Hematopoietic multipotent progenitor cell treated with erythropoietin and hydrocortisone succinate and interleukin-3 and kit ligand, for 17 days (in vitro differentiated cells): ENCODE results near the gene ENAM.

ENCODE experiments used
- DNase-seq: peaks from one replicate; pipeline ENCODE4 v3.0.0-alpha.2; 2015; ENCODE audit warnings: low spot score

The ENAM gene, protein sequence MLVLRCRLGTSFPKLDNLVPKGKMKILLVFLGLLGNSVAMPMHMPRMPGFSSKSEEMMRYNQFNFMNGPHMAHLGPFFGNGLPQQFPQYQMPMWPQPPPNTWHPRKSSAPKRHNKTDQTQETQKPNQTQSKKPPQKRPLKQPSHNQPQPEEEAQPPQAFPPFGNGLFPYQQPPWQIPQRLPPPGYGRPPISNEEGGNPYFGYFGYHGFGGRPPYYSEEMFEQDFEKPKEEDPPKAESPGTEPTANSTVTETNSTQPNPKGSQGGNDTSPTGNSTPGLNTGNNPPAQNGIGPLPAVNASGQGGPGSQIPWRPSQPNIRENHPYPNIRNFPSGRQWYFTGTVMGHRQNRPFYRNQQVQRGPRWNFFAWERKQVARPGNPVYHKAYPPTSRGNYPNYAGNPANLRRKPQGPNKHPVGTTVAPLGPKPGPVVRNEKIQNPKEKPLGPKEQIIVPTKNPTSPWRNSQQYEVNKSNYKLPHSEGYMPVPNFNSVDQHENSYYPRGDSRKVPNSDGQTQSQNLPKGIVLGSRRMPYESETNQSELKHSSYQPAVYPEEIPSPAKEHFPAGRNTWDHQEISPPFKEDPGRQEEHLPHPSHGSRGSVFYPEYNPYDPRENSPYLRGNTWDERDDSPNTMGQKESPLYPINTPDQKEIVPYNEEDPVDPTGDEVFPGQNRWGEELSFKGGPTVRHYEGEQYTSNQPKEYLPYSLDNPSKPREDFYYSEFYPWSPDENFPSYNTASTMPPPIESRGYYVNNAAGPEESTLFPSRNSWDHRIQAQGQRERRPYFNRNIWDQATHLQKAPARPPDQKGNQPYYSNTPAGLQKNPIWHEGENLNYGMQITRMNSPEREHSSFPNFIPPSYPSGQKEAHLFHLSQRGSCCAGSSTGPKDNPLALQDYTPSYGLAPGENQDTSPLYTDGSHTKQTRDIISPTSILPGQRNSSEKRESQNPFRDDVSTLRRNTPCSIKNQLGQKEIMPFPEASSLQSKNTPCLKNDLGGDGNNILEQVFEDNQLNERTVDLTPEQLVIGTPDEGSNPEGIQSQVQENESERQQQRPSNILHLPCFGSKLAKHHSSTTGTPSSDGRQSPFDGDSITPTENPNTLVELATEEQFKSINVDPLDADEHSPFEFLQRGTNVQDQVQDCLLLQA

DNA sequence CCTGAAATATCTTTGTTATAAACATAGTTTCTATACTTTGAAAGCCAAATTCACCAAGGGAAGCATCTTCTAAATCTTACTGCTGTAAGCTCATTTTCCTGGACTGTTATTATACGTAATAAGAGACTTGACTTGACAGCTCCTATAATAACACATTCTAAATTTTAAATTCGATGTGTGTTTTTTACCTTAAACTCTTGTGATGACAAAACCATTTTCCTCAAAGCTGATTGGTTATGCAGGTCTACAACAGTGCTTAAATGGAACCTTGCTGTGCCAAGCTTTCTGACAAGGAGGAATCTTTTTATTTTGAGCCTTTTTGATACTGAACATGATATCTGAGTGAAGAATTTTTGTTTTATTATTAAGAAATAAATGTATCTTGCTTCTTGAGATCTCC lies at the start of gene ENAM:
TSS of gene ENAM (plus strand) at position 301 of the 400 bp plus-strand sequence. CDS start 757 bp downstream, outside the sequence.
- DNase-seq, result no peak

DNA sequence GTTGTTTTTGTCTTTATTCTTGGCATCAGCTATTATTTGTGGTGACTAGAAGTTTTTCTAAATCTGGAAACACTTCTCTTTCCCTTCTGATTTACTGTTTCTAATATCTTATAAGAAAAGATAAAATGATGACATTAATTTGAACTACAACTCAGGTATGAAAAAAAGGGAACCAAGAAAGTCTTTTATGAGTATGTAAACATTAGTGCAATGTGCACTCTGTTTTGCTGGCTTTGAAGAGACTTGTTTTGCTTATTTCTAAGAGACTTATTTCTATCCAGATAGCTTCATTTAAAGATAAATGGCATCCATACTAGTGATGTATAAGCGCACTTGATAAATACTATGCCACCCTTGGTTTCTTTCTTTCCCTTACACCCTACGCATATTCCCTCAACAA lies 46.6 kb upstream of the ENAM start:
- no peak for DNase-seq

DNA sequence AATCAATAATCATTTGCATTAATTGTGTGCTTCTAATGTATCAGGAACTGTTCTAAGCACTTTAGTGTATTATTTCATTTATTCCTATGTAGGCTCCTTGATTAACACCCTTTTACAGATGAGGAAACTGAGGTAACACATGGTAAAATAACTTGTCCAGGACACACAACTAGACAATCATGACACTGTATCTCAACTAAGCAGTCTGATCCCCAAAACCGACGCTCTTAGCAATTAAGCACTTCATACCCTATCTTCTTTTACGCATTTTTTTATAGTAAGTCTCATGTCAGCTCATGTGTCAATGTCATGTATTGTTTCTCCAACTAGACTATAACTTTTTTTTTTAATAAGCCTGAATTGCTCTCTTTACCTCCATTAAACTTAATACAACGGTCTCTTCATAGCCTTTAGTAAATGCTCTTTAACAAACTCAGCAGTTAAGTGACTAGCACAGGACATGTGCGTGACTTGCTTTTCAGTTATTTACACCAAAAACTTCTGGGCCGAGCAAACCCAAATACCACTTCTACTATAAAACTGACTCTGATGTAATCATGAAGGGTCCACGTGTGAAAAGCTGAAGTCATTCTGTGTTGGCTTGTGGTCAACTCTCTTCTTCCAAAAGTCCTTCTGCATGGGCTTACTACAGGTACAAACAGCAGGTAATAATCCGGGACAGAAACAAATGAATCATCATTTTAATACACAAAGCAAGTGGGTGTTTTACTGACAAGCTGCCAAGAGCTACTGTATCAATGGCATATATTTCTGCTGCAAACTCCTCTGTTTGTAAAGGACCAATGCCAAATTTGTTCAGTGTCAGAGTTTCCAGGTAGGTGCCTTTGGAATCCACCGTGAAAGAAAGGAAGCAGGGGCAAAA lies 44.4 kb upstream of the ENAM start:
- no peak for DNase-seq

DNA sequence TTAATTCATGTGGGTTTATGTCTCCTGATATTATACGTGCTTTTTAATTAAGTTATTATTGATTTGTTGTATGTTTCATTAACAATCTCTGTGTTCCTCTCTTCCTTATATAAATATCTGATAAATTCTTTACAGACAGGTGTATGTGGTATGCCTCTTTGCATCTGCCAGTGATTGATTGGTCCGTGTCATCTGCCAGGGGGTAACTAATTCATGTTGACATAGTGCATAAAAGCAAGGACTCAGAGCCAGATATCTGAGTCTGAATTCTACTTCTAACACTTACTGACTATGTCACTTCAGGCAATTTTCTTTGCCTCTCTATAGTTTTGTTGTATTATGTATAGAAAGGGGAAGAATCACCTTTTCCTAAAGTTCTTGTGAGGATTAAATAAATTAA lies 41.7 kb upstream of the ENAM start:
- no peak for DNase-seq

DNA sequence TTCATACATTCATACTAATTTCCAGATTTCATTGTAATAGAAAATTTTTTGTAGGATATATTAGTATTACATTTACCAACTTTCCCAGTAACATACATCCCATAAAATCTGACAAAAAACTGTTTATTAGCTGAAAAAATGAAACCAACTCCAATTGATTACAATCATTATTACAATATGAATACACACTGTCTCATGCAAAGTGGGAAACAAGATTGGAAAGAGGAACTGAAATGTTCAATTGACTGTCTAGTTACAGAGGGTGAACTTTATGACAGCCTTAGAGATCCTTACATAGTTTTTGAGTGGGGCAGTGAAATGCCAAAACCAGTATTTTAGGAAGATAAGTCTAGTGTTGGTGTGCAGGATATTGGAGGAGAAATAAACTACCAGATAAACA lies 38.8 kb upstream of the ENAM start:
- no peak for DNase-seq

DNA sequence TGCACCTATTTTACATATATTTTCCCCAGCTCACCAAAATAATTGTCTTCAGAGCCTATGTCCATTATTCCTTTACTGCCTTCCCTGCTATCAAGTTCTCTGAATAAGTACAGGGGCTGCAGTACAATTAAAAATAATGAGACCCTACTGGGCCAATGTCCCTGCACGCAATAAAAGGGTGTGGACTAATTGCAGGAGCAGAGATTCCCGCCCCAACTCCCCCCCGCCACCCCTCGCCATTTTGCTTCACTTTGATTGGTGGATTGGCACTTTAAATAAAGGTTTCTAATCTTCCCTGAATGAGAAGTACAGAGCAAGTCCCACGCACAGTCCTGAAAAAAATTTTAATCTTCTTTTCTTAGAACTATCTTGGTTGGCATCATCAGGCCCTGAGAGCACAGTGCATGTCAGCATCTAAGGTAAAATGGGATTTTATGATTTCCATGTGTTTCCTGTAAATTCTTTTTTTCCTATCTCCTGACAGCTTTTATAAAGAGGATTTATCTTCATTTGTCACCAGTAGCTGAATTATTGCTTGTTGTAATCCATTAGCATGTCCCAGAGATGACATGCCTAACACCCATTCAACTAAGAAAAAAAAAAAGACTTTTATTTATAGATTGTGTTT lies 36.5 kb upstream of the ENAM start, which contains the start of gene AMBN:
TSS of gene AMBN (plus strand) at position 302 of the 628 bp plus-strand sequence. CDS start at position 405, 103 bp downstream.
- no peak for DNase-seq

DNA sequence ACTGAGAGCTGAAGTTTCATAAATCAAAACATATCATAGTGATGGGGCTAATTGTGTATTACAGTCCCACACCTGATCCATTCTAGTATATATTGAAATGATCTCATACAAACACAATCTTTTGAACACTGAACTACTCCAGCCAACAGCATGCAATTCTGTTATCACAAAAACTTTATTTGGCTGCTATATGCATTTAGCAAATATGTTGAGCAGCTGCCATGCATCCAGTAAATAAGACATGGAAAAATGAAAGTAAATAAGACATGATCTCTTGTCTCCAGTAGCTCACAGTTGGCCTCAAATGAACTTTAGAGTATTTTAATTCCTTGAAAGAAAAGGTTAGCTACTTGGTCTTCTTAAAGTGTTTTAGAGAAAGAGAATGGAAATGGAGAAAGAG lies 34.3 kb upstream of the ENAM start:
- no peak for DNase-seq

DNA sequence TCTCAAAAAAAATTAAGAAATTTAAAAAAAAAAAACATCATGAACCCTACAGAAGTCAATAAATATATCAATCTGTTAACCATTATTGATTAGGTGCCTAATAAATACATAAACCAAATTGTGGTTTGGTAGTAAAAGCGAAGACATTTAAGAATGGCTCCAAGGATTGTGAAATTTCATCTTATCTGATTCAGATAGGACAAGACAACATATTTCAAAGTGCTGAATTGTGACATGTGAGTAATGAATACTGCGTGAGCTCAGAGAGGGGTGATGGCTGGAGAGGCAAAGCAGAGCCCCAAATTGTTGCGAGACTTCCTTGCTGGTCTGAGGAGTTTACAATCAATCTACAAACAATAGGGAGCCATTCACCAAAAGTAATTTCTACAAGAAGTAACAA lies 28.2 kb upstream of the ENAM start:
- no peak for DNase-seq

DNA sequence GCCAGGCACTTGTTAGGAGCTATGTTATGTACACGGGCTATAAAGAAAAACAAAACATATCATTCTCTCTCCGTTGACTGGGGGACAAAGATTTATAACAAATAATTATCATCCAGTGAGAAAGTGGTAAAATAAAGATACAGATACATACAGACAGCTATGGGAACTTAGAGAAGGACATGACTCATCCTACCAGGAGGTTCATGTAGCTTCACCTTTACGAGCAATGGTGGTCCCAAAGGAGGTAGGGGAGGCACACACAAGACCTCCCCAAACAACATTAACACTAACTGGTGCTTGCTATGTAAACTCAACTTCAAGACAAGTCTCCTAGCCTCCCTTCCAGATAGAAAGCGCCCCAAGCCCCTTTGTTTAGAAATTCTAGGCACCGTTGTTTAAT lies 27.6 kb upstream of the ENAM start:
- no peak for DNase-seq

DNA sequence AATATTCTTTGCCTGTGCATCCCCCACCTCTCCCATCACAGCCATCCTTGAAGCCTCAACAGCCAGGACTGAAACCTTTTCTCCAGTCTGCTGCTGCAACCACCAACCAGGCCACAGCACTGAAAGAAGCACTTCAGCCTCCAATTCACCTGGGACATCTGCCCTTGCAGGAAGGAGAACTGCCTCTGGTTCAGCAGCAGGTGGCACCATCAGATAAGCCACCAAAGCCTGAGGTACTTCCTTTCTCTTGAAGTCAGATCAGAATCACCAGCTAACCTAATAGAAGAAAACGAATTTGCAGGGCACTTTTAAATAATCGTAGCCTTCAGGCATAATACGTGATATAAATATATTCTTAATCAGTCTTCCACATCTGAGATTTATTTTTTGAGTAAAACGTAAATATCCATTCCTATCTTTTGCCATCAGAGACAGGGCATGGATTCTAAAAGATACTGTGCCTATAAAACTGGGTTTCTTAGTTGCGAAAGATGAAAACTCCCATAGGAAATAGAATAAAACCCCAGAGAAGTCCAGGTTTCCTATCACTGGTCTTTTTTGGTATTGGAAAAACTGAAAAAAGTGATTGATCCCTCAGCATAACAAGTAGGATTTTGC lies 27.0 kb upstream of the ENAM start:
- peak; percentile 59 for DNase-seq

DNA sequence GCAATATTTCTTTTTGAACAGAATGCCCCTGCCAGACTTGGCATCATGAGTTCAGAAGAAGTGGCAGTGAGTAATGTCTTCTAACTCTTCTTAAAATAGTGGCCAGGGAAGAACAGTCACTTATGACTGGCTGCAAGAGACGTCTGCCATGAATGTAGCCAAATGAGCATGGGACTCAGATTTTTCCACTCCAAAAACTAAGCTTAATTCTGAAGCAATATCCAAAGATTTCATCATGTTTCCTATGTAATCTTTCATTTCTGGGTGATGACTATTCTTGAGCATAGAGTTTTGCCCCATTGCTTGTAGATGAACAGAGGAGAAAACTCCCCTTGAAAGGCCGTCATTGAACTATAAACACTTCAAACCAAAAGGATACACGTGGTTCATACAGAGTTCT lies 24.7 kb upstream of the ENAM start:
- no peak for DNase-seq

DNA sequence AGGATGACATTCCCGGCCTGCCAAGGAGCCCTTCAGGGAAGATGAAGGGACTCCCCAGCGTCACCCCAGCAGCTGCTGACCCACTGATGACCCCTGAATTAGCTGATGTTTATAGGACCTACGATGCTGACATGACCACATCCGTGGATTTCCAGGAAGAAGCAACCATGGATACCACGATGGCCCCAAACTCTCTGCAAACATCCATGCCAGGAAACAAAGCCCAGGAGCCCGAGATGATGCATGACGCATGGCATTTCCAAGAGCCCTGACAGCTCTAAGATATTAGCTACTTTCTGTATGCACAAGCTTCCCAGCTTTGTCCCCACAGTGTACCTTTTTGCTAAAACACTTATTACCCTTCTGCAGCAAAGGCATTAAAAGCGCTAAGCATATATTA lies 22.1 kb upstream of the ENAM start:
- DNase-seq, result no peak

DNA sequence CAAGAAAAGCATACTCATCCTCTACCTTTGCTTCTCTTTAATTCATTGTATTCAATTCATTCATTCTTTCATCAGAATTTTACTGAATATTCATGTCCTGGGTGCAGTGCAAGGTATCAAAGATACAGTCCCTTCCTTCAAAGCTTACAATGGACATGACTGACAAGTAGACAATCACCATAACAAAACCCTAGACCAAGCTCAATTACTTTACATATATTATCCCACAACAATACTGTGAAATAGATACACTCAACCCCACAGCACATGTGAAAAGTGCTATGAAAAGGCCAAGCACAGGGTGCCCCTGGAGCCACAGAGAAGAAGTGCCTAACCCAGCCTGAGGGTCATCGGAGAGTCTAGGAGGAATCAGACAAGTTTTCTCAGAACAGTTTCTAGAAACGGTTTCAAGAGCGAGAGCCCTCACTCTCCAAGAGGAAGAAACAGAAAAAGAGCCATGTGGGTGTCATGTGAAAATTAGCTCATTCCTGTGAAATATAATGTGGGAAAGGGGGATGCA lies 21.1 kb upstream of the ENAM start:
- DNase-seq, result no peak

DNA sequence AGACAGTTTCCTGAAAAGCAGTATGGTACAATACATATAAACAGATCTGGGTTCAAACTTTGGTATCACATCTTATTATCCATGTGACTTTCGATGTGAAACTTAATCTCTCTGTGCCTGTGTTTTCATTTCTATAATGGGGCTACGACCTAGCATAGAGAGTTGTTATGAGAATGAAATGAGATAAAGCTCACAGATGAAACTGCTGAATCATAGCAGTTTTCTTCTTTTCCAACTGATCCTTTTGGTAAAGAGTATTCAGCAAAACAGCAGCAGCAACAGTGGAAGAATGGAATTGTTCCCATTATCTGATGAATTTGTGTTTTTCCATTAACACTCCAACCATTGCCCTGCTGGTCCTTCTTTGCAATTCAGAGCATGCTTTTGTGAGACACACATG lies 20.2 kb upstream of the ENAM start:
- DNase-seq, result no peak

DNA sequence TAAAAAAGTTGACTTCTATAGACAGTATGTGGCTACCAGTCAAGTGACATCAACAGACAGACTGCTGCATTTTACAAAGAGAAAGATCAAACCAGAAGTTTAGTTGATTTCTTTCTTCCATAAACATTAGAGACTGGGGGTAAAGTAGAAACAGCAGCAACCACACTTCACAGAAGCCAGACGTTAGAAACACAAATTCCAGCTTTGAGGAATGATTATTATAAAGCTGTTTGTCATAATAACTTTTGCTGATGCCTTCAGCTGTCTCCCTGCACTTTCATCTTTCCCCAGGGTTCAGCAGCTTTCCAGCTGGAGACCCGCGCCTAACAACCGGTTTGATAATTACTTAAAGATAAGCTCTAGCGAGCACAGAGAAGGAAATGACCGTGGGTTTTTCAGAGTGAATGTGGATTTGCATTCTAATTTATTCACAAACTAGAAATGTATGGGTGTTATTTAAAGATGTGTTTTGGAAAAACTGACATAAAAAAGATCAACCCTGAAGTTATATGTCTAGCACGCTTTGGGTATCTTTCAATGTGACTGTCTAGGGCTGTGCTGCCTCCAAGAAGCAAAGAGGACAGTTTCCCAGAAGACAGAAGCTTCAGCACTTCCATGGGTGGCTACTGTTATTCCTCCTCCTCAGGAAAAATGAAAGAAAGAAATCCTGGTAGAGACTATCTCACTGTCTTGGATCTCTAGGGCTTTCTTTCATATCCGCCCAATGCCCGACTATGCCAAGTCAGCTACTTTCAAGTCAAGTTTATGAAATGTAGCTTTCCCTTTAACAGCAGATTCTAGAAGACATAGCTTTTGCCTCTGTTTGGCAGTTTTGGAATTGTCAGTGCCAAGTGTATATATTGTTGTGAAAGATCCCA lies 15.0 kb upstream of the ENAM start:
- DNase-seq, result no peak

DNA sequence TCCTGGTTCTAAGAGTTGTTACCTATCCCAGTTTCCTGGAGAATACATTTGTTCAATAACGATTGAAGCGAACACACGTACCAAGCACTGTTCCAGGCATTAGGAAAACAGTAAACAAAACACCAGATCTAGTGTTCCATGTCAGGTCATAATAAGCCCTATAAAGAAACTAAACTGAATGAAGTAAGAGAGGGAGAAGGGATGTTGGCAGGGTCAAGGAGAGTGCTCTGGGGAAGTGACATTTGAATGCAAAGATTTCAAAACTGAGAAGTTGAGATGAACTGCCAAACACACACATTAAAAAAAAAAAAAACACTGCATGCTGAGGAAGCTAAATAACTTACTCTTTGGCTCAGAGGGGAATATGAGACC lies 14.4 kb upstream of the ENAM start:
- DNase-seq, result no peak

DNA sequence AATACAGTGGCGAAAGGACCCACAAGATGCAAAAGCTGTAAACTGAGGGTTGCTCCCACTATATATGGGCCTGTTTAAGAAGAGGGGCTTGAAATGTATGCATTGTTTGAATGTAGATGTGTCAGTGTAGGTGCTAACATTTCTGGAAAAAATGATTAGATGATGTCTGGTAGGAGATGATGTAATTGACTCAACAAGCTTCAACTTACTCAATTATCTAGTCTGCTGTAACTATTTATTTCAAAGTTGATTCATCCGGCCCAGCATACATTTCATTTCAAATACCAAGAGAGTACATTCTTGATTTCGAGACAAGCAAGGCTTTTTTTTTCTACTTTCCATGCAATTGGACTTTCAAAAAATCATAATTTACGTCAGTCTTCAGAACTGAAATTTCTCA lies 9.3 kb upstream of the ENAM start:
- no peak for DNase-seq

DNA sequence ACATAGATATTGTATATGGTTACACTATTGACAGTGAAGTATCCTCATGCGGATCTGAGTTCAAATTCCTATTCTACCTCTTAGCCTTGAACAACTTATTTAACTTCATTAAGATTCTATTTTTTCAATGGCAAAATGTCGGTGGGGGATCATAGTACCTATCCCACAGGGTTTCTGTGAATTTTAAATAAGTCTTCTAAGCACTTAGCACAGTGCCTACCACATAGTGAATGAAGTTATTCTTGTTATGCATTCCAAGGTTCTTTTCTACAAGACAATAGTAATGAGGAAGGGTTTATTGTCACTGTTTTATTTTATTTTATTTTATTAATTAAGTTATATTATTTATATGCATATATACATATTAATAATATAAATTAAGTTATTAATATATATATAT lies 8.8 kb upstream of the ENAM start:
- DNase-seq, result no peak

DNA sequence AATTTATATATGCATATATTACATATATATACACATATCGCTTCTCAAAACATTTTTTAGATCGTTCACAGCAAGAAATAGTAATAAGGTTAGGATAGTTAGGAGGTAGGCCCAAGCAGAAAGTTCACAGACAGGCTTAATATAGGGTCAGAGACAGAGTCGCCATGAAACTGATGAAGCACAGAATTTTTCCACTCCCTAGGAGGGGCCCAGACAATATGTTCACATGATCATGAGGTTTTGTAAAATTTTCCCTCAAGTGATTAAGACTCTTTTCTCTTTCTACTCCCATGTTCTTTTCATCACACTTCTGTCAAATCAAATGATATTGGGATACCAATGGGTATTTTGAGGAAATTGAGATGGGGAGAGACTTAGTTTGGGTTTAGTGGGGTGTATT lies 5.2 kb upstream of the ENAM start:
- no peak for DNase-seq
